HepG2 (cell line): ENCODE results near the gene GOLGA8B. TPM values are rescaled to one million over a fixed set of nuclear protein-coding genes. Genes with fewer than 3 reads are reported as not detected.

Experiments used
- GABPA ChIP-seq, 2 experiments: IDR thresholded peaks; 2 replicates each; pipeline ENCODE4 v1.6.1; 2011 to 2016; ENCODE audit warnings: low read depth in 2 of 2, low read length in 1 of 2, missing biosample characterization in 1 of 2, missing genetic modification characterization in 1 of 2
- IRF2 ChIP-seq: IDR thresholded peaks from 2 replicates; pipeline ENCODE4 v1.6.1; 2018; ENCODE audit warnings: missing genetic modification reagents, missing compliant biosample characterization
- KAT7 ChIP-seq: IDR thresholded peaks from 2 replicates; pipeline ENCODE4 v1.6.1; 2018; ENCODE audit warnings: borderline replicate concordance, missing compliant biosample characterization
- KDM5A ChIP-seq: fragments of 200-600 bp; sonication (generic); IDR thresholded peaks from 2 replicates; pipeline ENCODE4 v1.7.0; 2018; ENCODE audit warnings: antibody characterized with exemption, mild to moderate bottlenecking, low read length, borderline replicate concordance
- KLF11 ChIP-seq: IDR thresholded peaks from 2 replicates; pipeline ENCODE4 v1.6.1; 2016; ENCODE audit warnings: missing compliant biosample characterization
- MBNL3 ChIP-seq: fragments of 250-450 bp; sonication (Bioruptor Pico); conservative IDR thresholded peaks from 2 replicates; pipeline ENCODE4 v1.8.0; 2022; ENCODE audit warnings: mild to moderate bottlenecking, inconsistent platforms
- MIER3 ChIP-seq: IDR thresholded peaks from 2 replicates; pipeline ENCODE4 v1.6.1; 2016; ENCODE audit warnings: missing compliant biosample characterization, borderline replicate concordance
- MYNN ChIP-seq: sonication (generic); formaldehyde crosslinking; IDR thresholded peaks from 2 replicates; pipeline ENCODE4 v1.4.0; 2020; ENCODE audit warnings: mild to moderate bottlenecking, low read depth, missing genetic modification reagents
- NBN ChIP-seq: fragments of 450-650 bp; conservative IDR thresholded peaks from 2 replicates; pipeline ENCODE4 v1.6.1; 2017
- PHF8 ChIP-seq: sonication (generic); formaldehyde crosslinking; IDR thresholded peaks from 2 replicates; pipeline ENCODE4 v1.5.0; 2020; ENCODE audit warnings: missing genetic modification reagents
- POLR2G ChIP-seq: fragments of 200-400 bp; formaldehyde crosslinking; IDR thresholded peaks from 2 replicates; pipeline ENCODE4 v1.6.1; 2018; ENCODE audit warnings: mild to moderate bottlenecking, low read depth, low read length, moderate library complexity
- RFXANK ChIP-seq: IDR thresholded peaks from 2 replicates; pipeline ENCODE4 v1.6.1; 2016
- SALL2 ChIP-seq: sonication (generic); formaldehyde crosslinking; IDR thresholded peaks from 2 replicates; pipeline ENCODE4 v1.8.1; 2023; ENCODE audit warnings: mild to moderate bottlenecking, missing genetic modification reagents, inconsistent platforms
- SOX13 ChIP-seq, 3 experiments: fragments of 450-650 bp in 1 of 3; sonication (generic) in 1 of 3; formaldehyde crosslinking in 1 of 3; IDR thresholded peaks in 2 of 3; conservative IDR thresholded peaks in 1 of 3; 2 replicates each; pipeline versions ENCODE4 v1.5.0 to v1.6.1; 2016 to 2020; ENCODE audit warnings: antibody characterized with exemption in 1 of 3, mild to moderate bottlenecking in 1 of 3, missing compliant biosample characterization in 1 of 3, missing genetic modification reagents in 1 of 3, moderate library complexity in 1 of 3
- STAG1 ChIP-seq: sonication (generic); formaldehyde crosslinking; IDR thresholded peaks from 2 replicates; pipeline ENCODE4 v1.4.0; 2020; ENCODE audit warnings: missing genetic modification reagents
- TOE1 ChIP-seq: sonication (generic); formaldehyde crosslinking; IDR thresholded peaks from 2 replicates; pipeline ENCODE4 v1.4.0; 2020; ENCODE audit warnings: mild to moderate bottlenecking, missing genetic modification reagents
- ZBTB1 ChIP-seq: sonication (generic); formaldehyde crosslinking; IDR thresholded peaks from 2 replicates; pipeline ENCODE4 v1.4.0; 2020; ENCODE audit warnings: missing genetic modification reagents, borderline replicate concordance
- ZC3H13 ChIP-seq: sonication (generic); formaldehyde crosslinking; IDR thresholded peaks from 2 replicates; pipeline ENCODE4 v1.8.1; 2023; ENCODE audit warnings: mild to moderate bottlenecking, missing genetic modification reagents, moderate library complexity
- ZC3H4 ChIP-seq: sonication (generic); formaldehyde crosslinking; IDR thresholded peaks from 2 replicates; pipeline ENCODE4 v1.4.0; 2020; ENCODE audit warnings: missing genetic modification reagents, borderline replicate concordance
- ZEB1 ChIP-seq: IDR thresholded peaks from 2 replicates; pipeline ENCODE4 v1.6.1; 2012; ENCODE audit warnings: mild to moderate bottlenecking, low read depth, inconsistent platforms; ENCODE audit not compliant: insufficient replicate concordance
- ZKSCAN1 ChIP-seq: fragments of 150-350 bp; IDR thresholded peaks from 2 replicates; pipeline ENCODE4 v1.6.1; 2014; ENCODE audit warnings: low read length
- ZNF235 ChIP-seq: sonication (generic); formaldehyde crosslinking; IDR thresholded peaks from 2 replicates; pipeline ENCODE4 v1.8.1; 2023; ENCODE audit warnings: mild to moderate bottlenecking, missing genetic modification reagents, borderline replicate concordance
- ZNF282 ChIP-seq: fragments of 450-650 bp; IDR thresholded peaks from 2 replicates; pipeline ENCODE4 v1.6.1; 2018; ENCODE audit not compliant: partially characterized antibody
- ZNF292 ChIP-seq: sonication (generic); formaldehyde crosslinking; IDR thresholded peaks from 2 replicates; pipeline ENCODE4 v1.8.1; 2022; ENCODE audit warnings: mild to moderate bottlenecking, low read depth, missing genetic modification reagents, borderline replicate concordance
- ZNF672 ChIP-seq: sonication (generic); formaldehyde crosslinking; IDR thresholded peaks from 2 replicates; pipeline ENCODE4 v1.8.1; 2022; ENCODE audit warnings: missing genetic modification reagents
- polyA plus RNA-seq, 8 experiments: library from polyadenylated mRNA; depleted of rRNA in 3 of 8; stranded (reverse) in 7 of 8; unstranded in 1 of 8; fragments of >200 nt; fragmentation: Illumina TruSeq in 4 of 8; extraction: Trizol in 4 of 8; gene quantifications; 2 replicates each; pipeline versions ENCODE4 v1.2.1 to v1.2.3, GENCODE V29; 2011 to 2016; ENCODE audit warnings: low read depth in 4 of 8, missing spikeins in 1 of 8, mixed read lengths in 1 of 8; ENCODE audit not compliant: insufficient read depth in 1 of 8
- total RNA-seq, 5 experiments: library from RNA; depleted of rRNA; stranded (reverse); fragments of >200 nt; fragmentation: Illumina TruSeq; extraction: Trizol; gene quantifications; 2 replicates each; pipeline ENCODE4 v1.2.3, GENCODE V29; 2016; ENCODE audit warnings: low read depth in 1 of 5
- TF ChIP-seq, protein P1 (sequence below): sonication (generic); formaldehyde crosslinking; conservative IDR thresholded peaks from 2 replicates; pipeline ENCODE4 v1.4.0; 2020; ENCODE audit warnings: missing genetic modification reagents
- TF ChIP-seq, protein P2 (sequence below): IDR thresholded peaks from 2 replicates; pipeline ENCODE4 v1.6.1; 2016; ENCODE audit warnings: missing biosample characterization, missing genetic modification reagents, low read depth
- TF ChIP-seq, protein P3 (sequence below): sonication (generic); formaldehyde crosslinking; IDR thresholded peaks from 2 replicates; pipeline ENCODE4 v1.8.1; 2022; ENCODE audit warnings: mild to moderate bottlenecking, missing genetic modification reagents

GOLGA8B gene
- total and polyA plus RNA-seq, 2 of the 13 experiments (the other 11 are each of a cell fraction or from before 2014, with no cell fraction given) = 38.8 to 89.0 TPM

DNA sequence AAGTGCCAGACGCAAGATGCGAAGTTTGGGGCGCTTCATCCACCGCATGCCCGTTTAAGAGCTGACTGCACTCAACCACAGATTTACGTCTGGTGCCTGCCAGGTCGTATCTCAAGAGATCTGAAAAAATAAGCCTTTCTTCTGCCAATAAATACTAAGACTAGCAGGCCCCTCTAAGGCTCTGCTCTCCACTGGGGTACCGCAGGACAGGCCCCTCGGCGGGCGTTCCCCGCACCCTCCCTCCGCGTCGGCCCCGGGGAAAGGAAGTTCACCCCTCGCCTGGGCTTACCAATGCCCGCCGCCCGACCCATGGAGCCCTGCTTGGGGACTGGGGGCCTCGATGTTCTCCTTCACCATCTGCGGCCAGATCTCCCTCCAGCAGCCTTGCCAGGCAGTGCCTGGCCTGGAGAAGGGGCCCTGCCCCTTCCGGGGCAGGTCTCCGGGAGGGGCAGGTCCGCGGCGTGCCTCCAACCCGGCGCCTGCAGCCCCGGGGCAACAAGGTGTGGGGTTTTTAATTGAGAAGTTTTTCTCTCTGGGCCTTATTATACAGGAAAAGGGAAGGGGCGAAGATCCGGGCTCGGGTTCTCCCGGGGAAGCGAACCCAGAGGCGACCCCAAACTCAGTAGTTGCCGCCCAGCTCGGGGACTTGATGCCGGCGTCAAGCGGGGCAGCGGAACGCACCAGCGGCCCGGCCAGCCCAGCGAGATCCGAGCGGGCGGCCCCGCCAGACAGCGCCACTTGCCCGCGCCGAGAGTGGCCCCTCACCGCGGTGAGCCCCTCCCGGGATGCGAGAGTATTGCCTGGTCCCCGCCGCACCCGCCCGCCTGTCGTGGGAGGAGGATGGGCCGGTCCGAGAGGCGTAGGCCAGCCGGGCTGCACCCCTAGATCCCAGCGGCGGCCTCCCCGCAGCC is 735 bp downstream of the GOLGA8B start (continued):
- TF ChIP-seq, protein P1, sequence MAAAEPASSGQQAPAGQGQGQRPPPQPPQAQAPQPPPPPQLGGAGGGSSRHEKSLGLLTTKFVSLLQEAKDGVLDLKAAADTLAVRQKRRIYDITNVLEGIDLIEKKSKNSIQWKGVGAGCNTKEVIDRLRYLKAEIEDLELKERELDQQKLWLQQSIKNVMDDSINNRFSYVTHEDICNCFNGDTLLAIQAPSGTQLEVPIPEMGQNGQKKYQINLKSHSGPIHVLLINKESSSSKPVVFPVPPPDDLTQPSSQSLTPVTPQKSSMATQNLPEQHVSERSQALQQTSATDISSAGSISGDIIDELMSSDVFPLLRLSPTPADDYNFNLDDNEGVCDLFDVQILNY (CRISPR knock-in tag) = no peak
- TF ChIP-seq ZC3H13 (CRISPR knock-in tag) (no peak), TOE1 (CRISPR knock-in tag) (no peak), SOX13 (IDR thresholded peaks at IDR 0.05) (no peak), SOX13 (CRISPR knock-in tag; conservative IDR thresholded peaks at IDR 0.05 in 1 of 2, IDR thresholded peaks at IDR 0.05 in 1 of 2) (no peak), RFXANK (CRISPR knock-in tag) (no peak), MBNL3 (CRISPR knock-in tag) (no peak), ZKSCAN1 (no peak), MIER3 (CRISPR knock-in tag) (no peak), ZNF282 (no peak), ZNF292 (CRISPR knock-in tag) (no peak), GABPA (IDR thresholded peaks at IDR 0.05; ENCODE audit: low read depth, low read length) (no peak), GABPA (CRISPR knock-in tag; IDR thresholded peaks at IDR 0.05; ENCODE audit: low read depth) (peak; percentile 65), IRF2 (CRISPR knock-in tag) (no peak), ZNF235 (CRISPR knock-in tag) (0 out of 2 replicates have a peak, but pooled peaks have one; percentile 13), KDM5A (no peak; the same call in 1 of the 2 replicates), POLR2G (0 out of 2 replicates have a peak, but pooled peaks have one; percentile 43), ZBTB1 (CRISPR knock-in tag) (no peak), ZEB1 (no peak), KLF11 (CRISPR knock-in tag) (no peak), MYNN (CRISPR knock-in tag) (no peak), STAG1 (CRISPR knock-in tag) (no peak), SALL2 (CRISPR knock-in tag) (no peak; the same call in 1 of the 2 replicates), ZNF672 (CRISPR knock-in tag) (no peak), KAT7 (CRISPR knock-in tag) (no peak), PHF8 (peak; percentile 55; the same call in 1 of the 2 replicates), NBN (no peak), ZC3H4 (no peak)
- TF ChIP-seq, protein P2, sequence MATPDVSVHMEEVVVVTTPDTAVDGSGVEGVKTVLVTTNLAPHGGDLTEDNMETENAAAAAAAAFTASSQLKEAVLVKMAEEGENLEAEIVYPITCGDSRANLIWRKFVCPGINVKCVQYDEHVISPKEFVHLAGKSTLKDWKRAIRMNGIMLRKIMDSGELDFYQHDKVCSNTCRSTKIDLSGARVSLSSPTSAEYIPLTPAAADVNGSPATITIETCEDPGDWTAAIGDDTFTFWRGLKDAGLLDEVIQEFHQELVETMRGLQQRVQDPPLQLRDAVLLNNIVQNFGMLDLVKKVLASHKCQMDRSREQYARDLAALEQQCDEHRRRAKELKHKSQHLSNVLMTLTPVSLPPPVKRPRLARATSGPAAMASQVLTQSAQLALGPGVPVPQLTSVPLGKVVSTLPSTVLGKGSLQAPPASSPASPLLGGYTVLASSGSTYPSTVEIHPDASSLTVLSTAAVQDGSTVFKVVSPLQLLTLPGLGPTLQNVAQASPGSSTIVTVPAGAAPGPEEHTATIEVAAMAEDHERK = no peak
- TF ChIP-seq, protein P3, sequence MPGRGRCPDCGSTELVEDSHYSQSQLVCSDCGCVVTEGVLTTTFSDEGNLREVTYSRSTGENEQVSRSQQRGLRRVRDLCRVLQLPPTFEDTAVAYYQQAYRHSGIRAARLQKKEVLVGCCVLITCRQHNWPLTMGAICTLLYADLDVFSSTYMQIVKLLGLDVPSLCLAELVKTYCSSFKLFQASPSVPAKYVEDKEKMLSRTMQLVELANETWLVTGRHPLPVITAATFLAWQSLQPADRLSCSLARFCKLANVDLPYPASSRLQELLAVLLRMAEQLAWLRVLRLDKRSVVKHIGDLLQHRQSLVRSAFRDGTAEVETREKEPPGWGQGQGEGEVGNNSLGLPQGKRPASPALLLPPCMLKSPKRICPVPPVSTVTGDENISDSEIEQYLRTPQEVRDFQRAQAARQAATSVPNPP = no peak
